DOHH2 (cell line): Measurements from ENCODE around the gene NRAS.

Experiments
- H3F3A ChIP-seq: fragments of 200-600 bp; sonication (generic), shearing (Covaris generic); 2 replicates; pipeline ENCODE4 v1.6.0; 2016; ENCODE audit warnings: antibody characterized with exemption, mild to moderate bottlenecking; ENCODE audit not compliant: control insufficient read depth, insufficient read depth
- H3K27ac ChIP-seq: fragments of 200-600 bp; sonication (generic); 2 replicates; pipeline ENCODE4 v1.5.1; 2014; ENCODE audit warnings: low read depth, mild to moderate bottlenecking, low read length, moderate library complexity
- H3K27me3 ChIP-seq: fragments of 200-600 bp; sonication (generic); 2 replicates; pipeline ENCODE4 v1.6.1; 2014; ENCODE audit warnings: mild to moderate bottlenecking, low read length, mixed read lengths; ENCODE audit not compliant: control insufficient read depth
- H3K36me3 ChIP-seq: fragments of 200-600 bp; sonication (generic); 2 replicates; pipeline ENCODE4 v1.6.1; 2014; ENCODE audit warnings: mild to moderate bottlenecking, low read length, moderate library complexity, mixed read lengths; ENCODE audit not compliant: control insufficient read depth
- H3K4me1 ChIP-seq: fragments of 200-600 bp; sonication (generic); 2 replicates; pipeline ENCODE4 v1.6.1; 2014; ENCODE audit warnings: mild to moderate bottlenecking, low read length, mixed read lengths; ENCODE audit not compliant: control insufficient read depth
- H3K4me2 ChIP-seq: fragments of 200-600 bp; sonication (generic); 2 replicates; pipeline ENCODE4 v1.6.0; 2014; ENCODE audit warnings: mild to moderate bottlenecking, low read length, moderate library complexity
- H3K4me3 ChIP-seq: fragments of 200-600 bp; sonication (generic); 2 replicates; pipeline ENCODE4 v1.5.1; 2014; ENCODE audit warnings: mild to moderate bottlenecking, low read length, mixed read lengths
- H3K79me2 ChIP-seq: fragments of 200-600 bp; sonication (generic); 2 replicates; pipeline ENCODE4 v1.6.1; 2014; ENCODE audit warnings: mild to moderate bottlenecking, low read length, mixed read lengths; ENCODE audit not compliant: control insufficient read depth
- H3K9me2 ChIP-seq: fragments of 200-600 bp; sonication (generic); replicated peaks from 2 replicates; pipeline ENCODE4 v1.6.1; 2014; ENCODE audit warnings: mild to moderate bottlenecking, low read length, mixed read lengths; ENCODE audit not compliant: control insufficient read depth
- H3K9me3 ChIP-seq: fragments of 200-600 bp; sonication (generic); 2 replicates; pipeline ENCODE4 v1.6.1; 2014; ENCODE audit warnings: antibody characterized with exemption, low read length, mixed read lengths; ENCODE audit not compliant: control insufficient read depth, insufficient read depth
- H4K20me1 ChIP-seq: fragments of 200-600 bp; sonication (generic); 2 replicates; pipeline ENCODE4 v1.6.0; 2014; ENCODE audit warnings: low read depth, mild to moderate bottlenecking, antibody characterized with exemption, low read length, moderate library complexity; ENCODE audit not compliant: control insufficient read depth, insufficient read depth
- CTCF ChIP-seq: fragments of 200-600 bp; sonication (generic); IDR thresholded peaks from one replicate; pipeline ENCODE4 v1.5.1; 2014; ENCODE audit warnings: antibody characterized with exemption, mild to moderate bottlenecking, low read depth, low read length; ENCODE audit not compliant: poor library complexity, severe bottlenecking
- EZH2phosphoT487 ChIP-seq: fragments of 200-600 bp; sonication (generic); IDR thresholded peaks from 2 replicates; pipeline ENCODE4 v1.6.1; 2017; ENCODE audit warnings: borderline replicate concordance, mild to moderate bottlenecking, antibody characterized with exemption, low read length, moderate library complexity, mixed read lengths

Gene NRAS

GRCh38 chr1:114703242-114703641, 13.3 kb downstream of the NRAS start:
- H3K9me3 ChIP-seq: no peaks in the 10 kb centered on the region
- no peaks in the 10 kb centered on the region for H4K20me1 ChIP-seq
- peak overlapping the region; percentile 38 for H3K4me3 ChIP-seq
- 0 out of 2 replicates have a peak, but pooled peaks cover 3% of the 10 kb centered on the region for H3K27me3 ChIP-seq
- peak overlapping the region; percentile 45 for H3K4me2 ChIP-seq
- H3F3A ChIP-seq: peaks cover 15% of the 10 kb centered on the region
- H3K4me1 ChIP-seq: peaks cover 51% of the 10 kb centered on the region
- H3K9me2 ChIP-seq: no peaks in the 10 kb centered on the region
- TF ChIP-seq EZH2phosphoT487 (no peak), CTCF (no peak)
- H3K36me3 ChIP-seq: peaks cover 25% of the 10 kb centered on the region
- H3K79me2 ChIP-seq: no peaks in the 10 kb centered on the region
- peak overlapping the region; percentile 50 for H3K27ac ChIP-seq

- H3K9me3 ChIP-seq: no peaks in the 10 kb centered on the region
- H3K79me2 ChIP-seq: no peaks in the 10 kb centered on the region
- no peaks in the 10 kb centered on the region for H4K20me1 ChIP-seq
- peak overlapping the region; percentile 38 for H3K4me3 ChIP-seq
- H3K9me2 ChIP-seq: no peaks in the 10 kb centered on the region
- TF ChIP-seq EZH2phosphoT487: no peak
- H3K4me2 ChIP-seq: peak overlapping the region; percentile 45
- peaks cover 51% of the 10 kb centered on the region for H3K4me1 ChIP-seq
- peaks cover 15% of the 10 kb centered on the region for H3F3A ChIP-seq
- H3K36me3 ChIP-seq: peaks cover 20% of the 10 kb centered on the region
- H3K27me3 ChIP-seq: 0 out of 2 replicates have a peak, but pooled peaks cover 3% of the 10 kb centered on the region
- peak overlapping the region; percentile 50 for H3K27ac ChIP-seq
Measured at GRCh38 chr1:114702737-114703136, 13.8 kb downstream of the NRAS start.

GRCh38 chr1:114701931-114702330, 14.6 kb downstream of the NRAS start:
- Histone ChIP-seq H3K27ac (no peak overlapping the region), H3K4me1 (peaks cover 51% of the 10 kb centered on the region), H3K9me3 (no peaks in the 10 kb centered on the region), H3K4me2 (peak overlapping the region; percentile 45), H4K20me1 (no peaks in the 10 kb centered on the region), H3F3A (peaks cover 15% of the 10 kb centered on the region), H3K36me3 (peaks cover 12% of the 10 kb centered on the region), H3K79me2 (no peaks in the 10 kb centered on the region), H3K4me3 (no peak overlapping the region; the same call in 1 of the 2 replicates), H3K27me3 (peaks cover 3% of the 10 kb centered on the region; the same call in 1 of the 2 replicates), H3K9me2 (no peaks in the 10 kb centered on the region)
- TF ChIP-seq CTCF (no peak), EZH2phosphoT487 (no peak)

GRCh38 chr1:114700036-114700600, 16.5 kb downstream of the NRAS start:
- no peaks in the 10 kb centered on the region for H3K36me3 ChIP-seq
- H3K9me2 ChIP-seq: no peaks in the 10 kb centered on the region
- H4K20me1 ChIP-seq: no peaks in the 10 kb centered on the region
- no peak overlapping the region; the same call in 1 of the 2 replicates for H3K4me3 ChIP-seq
- peaks cover 51% of the 10 kb centered on the region for H3K4me1 ChIP-seq
- peaks cover 11% of the 10 kb centered on the region for H3F3A ChIP-seq
- peaks cover 3% of the 10 kb centered on the region; the same call in 1 of the 2 replicates for H3K27me3 ChIP-seq
- H3K27ac ChIP-seq: no peak overlapping the region
- no peak for TF ChIP-seq CTCF
- no peak for TF ChIP-seq EZH2phosphoT487
- no peaks in the 10 kb centered on the region for H3K9me3 ChIP-seq
- no peaks in the 10 kb centered on the region for H3K79me2 ChIP-seq
- peak overlapping the region; percentile 45 for H3K4me2 ChIP-seq
